Thoracic aorta (tissue), 2 donors: Measurements from ENCODE around the gene ABCG1. TPM values are rescaled to one million over a fixed set of nuclear protein-coding genes. Genes with fewer than 3 reads are reported as not detected.

Source experiments
- ATAC-seq: fragments of 150-250 bp; one replicate; pipeline ENCODE4 v1.8.0; 2017; ENCODE audit warnings: low read depth; ENCODE audit not compliant: insufficient number of reproducible peaks, low FRiP score
- DNase-seq: peaks from one replicate; pipeline ENCODE4 v3.0.0-alpha.2; 2020; ENCODE audit warnings: low spot score
- H3K27ac ChIP-seq, 2 donors: fragments of 200-600 bp; sonication (generic); 1 replicate in 1 of 2; 2 replicates in 1 of 2; pipeline ENCODE4 v1.5.1; 2016; ENCODE audit warnings: mild to moderate bottlenecking in 2 of 2, moderate library complexity in 2 of 2
- H3K27me3 ChIP-seq: fragments of 200-600 bp; sonication (generic); replicated peaks from 2 replicates; pipeline ENCODE4 v1.6.0; 2016; ENCODE audit warnings: mild to moderate bottlenecking; ENCODE audit not compliant: insufficient read depth
- H3K36me3 ChIP-seq: fragments of 200-600 bp; sonication (generic); one replicate; pipeline ENCODE4 v1.5.1; 2016
- H3K4me1 ChIP-seq, 2 donors: fragments of 200-600 bp; sonication (generic); 1 replicate in 1 of 2; 2 replicates in 1 of 2; pipeline versions ENCODE4 v1.5.1 to v1.6.0; 2016; ENCODE audit warnings: low read depth in 2 of 2, mild to moderate bottlenecking in 1 of 2; ENCODE audit not compliant: control insufficient read depth in 1 of 2
- H3K4me3 ChIP-seq: fragments of 200-600 bp; sonication (generic); 2 replicates; pipeline ENCODE4 v1.5.1; 2016; ENCODE audit warnings: mild to moderate bottlenecking
- H3K9me3 ChIP-seq: fragments of 200-600 bp; sonication (generic); 2 replicates; pipeline ENCODE4 v1.5.1; 2016
- total RNA-seq, 2 donors: library from RNA; depleted of rRNA; stranded (reverse); fragments of >200 nt; gene quantifications; one replicate each; pipeline versions ENCODE4 v1.1.0 to v1.2.3, GENCODE V29; 2016
- TF ChIP-seq, protein P1 (sequence below): fragments of 200-600 bp; sonication (generic); IDR thresholded peaks from one replicate; pipeline ENCODE4 v1.5.1; 2019; ENCODE audit warnings: antibody characterized with exemption

ABCG1 gene
- total RNA-seq, 2 donors from 2014 or later, result 15.6 to 20.6 TPM

DNA sequence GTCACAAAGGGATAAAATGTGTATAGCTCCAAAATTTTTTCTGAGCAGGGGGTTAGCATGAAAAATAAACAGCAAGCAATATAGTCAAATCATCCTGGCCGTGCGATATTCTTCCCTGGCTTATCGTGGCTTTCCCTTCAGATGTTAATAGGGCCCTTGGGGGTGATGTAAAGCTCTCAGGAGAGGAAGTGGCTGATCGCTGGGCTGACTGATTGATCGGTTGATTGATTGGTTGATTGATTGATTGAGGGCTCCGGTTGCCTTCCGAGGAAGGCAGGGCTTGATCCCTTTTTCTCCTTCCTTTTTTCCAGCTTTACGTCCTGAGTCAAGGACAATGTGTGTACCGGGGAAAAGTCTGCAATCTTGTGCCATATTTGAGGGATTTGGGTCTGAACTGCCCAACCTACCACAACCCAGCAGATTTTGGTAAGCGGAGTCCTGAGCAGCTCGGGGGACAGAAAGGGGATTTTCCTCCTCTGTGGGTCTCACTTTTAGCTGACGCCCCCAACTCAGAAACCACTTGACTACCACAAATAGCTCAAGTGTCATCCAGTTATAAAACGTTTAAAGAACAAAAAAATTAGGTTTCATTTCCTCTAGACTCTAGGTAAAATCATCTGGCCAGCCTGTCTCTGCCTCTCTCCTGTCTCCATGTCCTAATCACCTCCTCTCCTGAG, 66.8 kb downstream of the ABCG1 start:
- H3K36me3 ChIP-seq, result no peaks in the 10 kb centered on the region
- no peaks in the 10 kb centered on the region for H3K27me3 ChIP-seq
- no peaks in the 10 kb centered on the region for H3K9me3 ChIP-seq
- DNase-seq (no peak), ATAC-seq (no peak)
- H3K4me1 ChIP-seq, result no peaks in the 10 kb centered on the region
- H3K4me3 ChIP-seq, result no peak overlapping the region
- no peak overlapping the region for H3K27ac ChIP-seq
- TF ChIP-seq, protein P1, sequence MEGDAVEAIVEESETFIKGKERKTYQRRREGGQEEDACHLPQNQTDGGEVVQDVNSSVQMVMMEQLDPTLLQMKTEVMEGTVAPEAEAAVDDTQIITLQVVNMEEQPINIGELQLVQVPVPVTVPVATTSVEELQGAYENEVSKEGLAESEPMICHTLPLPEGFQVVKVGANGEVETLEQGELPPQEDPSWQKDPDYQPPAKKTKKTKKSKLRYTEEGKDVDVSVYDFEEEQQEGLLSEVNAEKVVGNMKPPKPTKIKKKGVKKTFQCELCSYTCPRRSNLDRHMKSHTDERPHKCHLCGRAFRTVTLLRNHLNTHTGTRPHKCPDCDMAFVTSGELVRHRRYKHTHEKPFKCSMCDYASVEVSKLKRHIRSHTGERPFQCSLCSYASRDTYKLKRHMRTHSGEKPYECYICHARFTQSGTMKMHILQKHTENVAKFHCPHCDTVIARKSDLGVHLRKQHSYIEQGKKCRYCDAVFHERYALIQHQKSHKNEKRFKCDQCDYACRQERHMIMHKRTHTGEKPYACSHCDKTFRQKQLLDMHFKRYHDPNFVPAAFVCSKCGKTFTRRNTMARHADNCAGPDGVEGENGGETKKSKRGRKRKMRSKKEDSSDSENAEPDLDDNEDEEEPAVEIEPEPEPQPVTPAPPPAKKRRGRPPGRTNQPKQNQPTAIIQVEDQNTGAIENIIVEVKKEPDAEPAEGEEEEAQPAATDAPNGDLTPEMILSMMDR, result no peak

DNA sequence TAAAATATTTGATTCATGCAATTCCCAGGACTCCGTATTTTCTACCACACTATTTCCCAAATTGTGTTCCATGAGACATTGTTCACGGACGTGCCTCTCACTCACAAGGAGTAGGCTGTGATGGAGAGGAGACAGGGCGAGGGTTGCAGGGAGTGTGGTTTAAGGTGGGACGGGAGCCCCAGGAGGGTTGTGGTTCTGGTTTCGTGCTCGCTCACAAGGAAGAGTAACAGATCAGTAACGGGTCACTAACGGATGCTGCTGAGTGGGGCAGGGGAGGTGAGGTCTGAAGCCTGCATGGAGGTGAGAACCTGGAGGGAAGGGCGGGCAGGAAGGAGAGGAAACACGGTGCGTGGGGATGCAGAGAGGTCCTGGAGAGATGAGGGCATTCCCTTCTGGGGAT, 67.5 kb downstream of the ABCG1 start:
- H3K9me3 ChIP-seq, result no peaks in the 10 kb centered on the region
- no peak overlapping the region for H3K4me3 ChIP-seq
- ATAC-seq (no peak), DNase-seq (no peak)
- H3K4me1 ChIP-seq, result no peaks in the 10 kb centered on the region
- no peaks in the 10 kb centered on the region for H3K27me3 ChIP-seq
- TF ChIP-seq, protein P1, result no peak
- H3K27ac ChIP-seq, result no peak overlapping the region
- H3K36me3 ChIP-seq, result no peaks in the 10 kb centered on the region

GRCh38 chr21:42287193-42288083, 68.5 kb downstream of the ABCG1 start:
- Histone ChIP-seq H3K9me3 (no peaks in the 10 kb centered on the region), H3K36me3 (no peaks in the 10 kb centered on the region), H3K4me1 (no peaks in the 10 kb centered on the region), H3K27ac (no peak overlapping the region), H3K27me3 (no peaks in the 10 kb centered on the region), H3K4me3 (no peak overlapping the region)
- TF ChIP-seq, protein P1, result no peak
- ATAC-seq (no peak), DNase-seq (no peak)

GRCh38 chr21:42288962-42289361, 70.0 kb downstream of the ABCG1 start:
- DNase-seq, result no peak
- Histone ChIP-seq H3K27ac (no peak overlapping the region), H3K9me3 (no peaks in the 10 kb centered on the region), H3K36me3 (no peaks in the 10 kb centered on the region), H3K27me3 (no peaks in the 10 kb centered on the region), H3K4me3 (no peak overlapping the region), H3K4me1 (no peaks in the 10 kb centered on the region)
- TF ChIP-seq, protein P1, result no peak
- ATAC-seq, result no peak

DNA sequence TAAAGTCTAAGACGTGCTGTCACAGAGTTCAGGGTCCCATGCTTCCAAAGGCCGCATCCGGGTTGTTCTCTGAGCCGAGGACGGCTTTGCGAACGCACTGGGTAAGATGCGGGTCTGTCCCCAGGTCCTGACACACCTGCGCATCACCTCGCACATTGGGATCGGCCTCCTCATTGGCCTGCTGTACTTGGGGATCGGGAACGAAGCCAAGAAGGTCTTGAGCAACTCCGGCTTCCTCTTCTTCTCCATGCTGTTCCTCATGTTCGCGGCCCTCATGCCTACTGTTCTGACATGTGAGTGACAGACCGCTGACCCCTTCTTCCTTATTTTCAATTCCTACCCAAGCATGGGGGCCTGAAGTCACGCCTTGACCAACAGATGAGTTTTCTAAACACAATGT, 71.0 kb downstream of the ABCG1 start:
- DNase-seq, result no peak
- Histone ChIP-seq H3K27ac (no peak overlapping the region), H3K9me3 (no peaks in the 10 kb centered on the region), H3K27me3 (no peaks in the 10 kb centered on the region), H3K36me3 (no peaks in the 10 kb centered on the region), H3K4me3 (no peak overlapping the region), H3K4me1 (no peaks in the 10 kb centered on the region)
- no peak for ATAC-seq
- TF ChIP-seq, protein P1, result no peak
